Measurements from ENCODE around the gene KRTAP10-2. TPM values are rescaled to one million over a fixed set of nuclear protein-coding genes. Genes with fewer than 3 reads are reported as not detected.

Gene KRTAP10-2
- total and polyA plus RNA-seq, 9 of the 15 experiments (the other 6 are each of a cell fraction or from before 2014, with no cell fraction given), result not detected

- 1% methylated on average over 21 of the region's 21 CpGs for WGBS (ENCODE audit: insufficient coverage, low coverage, missing lambda C conversion rate)
- Histone ChIP-seq H3K36me3 (ENCODE audit: control insufficient read depth, insufficient read depth, low read length) (no peaks in the 10 kb centered on the region), H3K27me3 (ENCODE audit: control insufficient read depth in 2 of 2, insufficient read depth in 2 of 2, low read length in 2 of 2) (peaks cover 20 to 59% of the 10 kb centered on the region in 2 experiments; a peak in 4 of 5 replicates), H3K9me1 (ENCODE audit: control insufficient read depth, insufficient read depth, low read length) (no peaks in the 10 kb centered on the region), H3K79me2 (ENCODE audit: control insufficient read depth, insufficient read depth, low read length) (no peaks in the 10 kb centered on the region), H3K27ac (ENCODE audit: extremely low read depth, low read depth, low read length) (no peak overlapping the region), H3K9ac (ENCODE audit: insufficient read depth in 1 of 2, low read depth in 2 of 2, low read length in 2 of 2) (no peak overlapping the region), H3K9me3 (replicated peaks; ENCODE audit: control insufficient read depth, insufficient read depth, low read depth, low read length) (no peaks in the 10 kb centered on the region; the same call in none of the 2 replicates), H4K20me1 (replicated peaks; ENCODE audit: control insufficient read depth, insufficient read depth, low read length) (no peaks in the 10 kb centered on the region), H3K4me3 (no peak overlapping the region), H2AFZ (ENCODE audit: low read depth, low read length) (no peak overlapping the region), H3K4me2 (ENCODE audit: insufficient read depth, low read length) (no peak overlapping the region), H3K4me1 (replicated peaks in 1 of 2; ENCODE audit: control insufficient read depth in 2 of 2, insufficient read depth in 2 of 2, low read length in 2 of 2) (peaks cover 0 to 11% of the 10 kb centered on the region in 2 experiments; a peak in 1 of 5 replicates)
- ChIA-PET CTCF (ENCODE audit: low intra/inter-chr PET ratio) (no interaction called here), POLR2A (interaction anchor here (0.5 to 0.6 kb wide), 2 partner anchors 241 to 427 kb away, joined by 3 read pairs; no protein-coding TSS in a partner anchor)
- TF ChIP-seq ZNF639 (CRISPR knock-in tag; conservative IDR thresholded peaks at IDR 0.05 in 1 of 2, IDR thresholded peaks at IDR 0.05 in 1 of 2), result no peak
- TF ChIP-seq ETV6 (IDR thresholded peaks at IDR 0.05; ENCODE audit: borderline replicate concordance in 1 of 2, low read depth in 2 of 2, low read length in 1 of 2), result no peak
- TF ChIP-seq ETV6 (CRISPR knock-in tag; IDR thresholded peaks at IDR 0.05; ENCODE audit: borderline replicate concordance), result no peak
- no peak for TF ChIP-seq TSC22D4 (tag; IDR thresholded peaks at IDR 0.05)
- TF ChIP-seq JUN (IDR thresholded peaks at IDR 0.05; ENCODE audit: borderline replicate concordance, low read depth, low read length), result no peak
- no peak for TF ChIP-seq JUN (CRISPR knock-in tag; IDR thresholded peaks at IDR 0.05; ENCODE audit: borderline replicate concordance)
- TF ChIP-seq TBP (optimal IDR thresholded peaks at IDR 0.05; ENCODE audit: low read depth, low read length), result no peak
- TF ChIP-seq ZNF408 (CRISPR knock-in tag; IDR thresholded peaks at IDR 0.05; ENCODE audit: low read depth), result no peak
- TF ChIP-seq, protein P1, sequence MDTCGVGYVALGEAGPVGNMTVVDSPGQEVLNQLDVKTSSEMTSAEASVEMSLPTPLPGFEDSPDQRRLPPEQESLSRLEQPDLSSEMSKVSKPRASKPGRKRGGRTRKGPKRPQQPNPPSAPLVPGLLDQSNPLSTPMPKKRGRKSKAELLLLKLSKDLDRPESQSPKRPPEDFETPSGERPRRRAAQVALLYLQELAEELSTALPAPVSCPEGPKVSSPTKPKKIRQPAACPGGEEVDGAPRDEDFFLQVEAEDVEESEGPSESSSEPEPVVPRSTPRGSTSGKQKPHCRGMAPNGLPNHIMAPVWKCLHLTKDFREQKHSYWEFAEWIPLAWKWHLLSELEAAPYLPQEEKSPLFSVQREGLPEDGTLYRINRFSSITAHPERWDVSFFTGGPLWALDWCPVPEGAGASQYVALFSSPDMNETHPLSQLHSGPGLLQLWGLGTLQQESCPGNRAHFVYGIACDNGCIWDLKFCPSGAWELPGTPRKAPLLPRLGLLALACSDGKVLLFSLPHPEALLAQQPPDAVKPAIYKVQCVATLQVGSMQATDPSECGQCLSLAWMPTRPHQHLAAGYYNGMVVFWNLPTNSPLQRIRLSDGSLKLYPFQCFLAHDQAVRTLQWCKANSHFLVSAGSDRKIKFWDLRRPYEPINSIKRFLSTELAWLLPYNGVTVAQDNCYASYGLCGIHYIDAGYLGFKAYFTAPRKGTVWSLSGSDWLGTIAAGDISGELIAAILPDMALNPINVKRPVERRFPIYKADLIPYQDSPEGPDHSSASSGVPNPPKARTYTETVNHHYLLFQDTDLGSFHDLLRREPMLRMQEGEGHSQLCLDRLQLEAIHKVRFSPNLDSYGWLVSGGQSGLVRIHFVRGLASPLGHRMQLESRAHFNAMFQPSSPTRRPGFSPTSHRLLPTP (IDR thresholded peaks at IDR 0.05; ENCODE audit: borderline replicate concordance, extremely low read depth, insufficient read length), result no peak
- TF ChIP-seq RBBP5 (IDR thresholded peaks at IDR 0.05; ENCODE audit: borderline replicate concordance, insufficient read depth, low read length, poor library complexity, severe bottlenecking), result no peak
- no peak for TF ChIP-seq STAT5B (CRISPR knock-in tag; IDR thresholded peaks at IDR 0.05)
- TF ChIP-seq RBFOX2 (IDR thresholded peaks at IDR 0.05; ENCODE audit: low read depth, low read length), result no peak
- intact Hi-C loops (cut with micrococcal nuclease) (no loop called here), in situ Hi-C loops (cut with MboI) (no loop called here)
- DNase-seq (ENCODE audit: extremely low read depth in 1 of 4, low spot score in 3 of 4) (no peak), ATAC-seq (no peak), FAIRE-seq (no peak)
- BruUV-seq (replicated peaks), result no TSS peak
Measured at GRCh38 chr21:44574457-44575306, 23.4 kb upstream of the KRTAP10-2 start.

All from K562 (cell line).